Mucosa of descending colon (tissue), 3 donors: ENCODE data around the gene MYBPC2. TPM values are rescaled to one million over a fixed set of nuclear protein-coding genes. Genes with fewer than 3 reads are reported as not detected.

Experiments
- ATAC-seq: fragments of 200-7000 bp; cut with Tn5 transposase; one replicate; pipeline ENCODE4 v1.9.1; 2020; ENCODE audit warnings: mild to moderate bottlenecking, moderate library complexity
- DNase-seq, 3 donors: peaks; one replicate each; pipeline ENCODE4 v3.0.0-alpha.2; 2020
- H3K36me3 ChIP-seq: fragments of 200-600 bp; one replicate; pipeline ENCODE4 v1.8.0; 2021; ENCODE audit warnings: low read depth, mild to moderate bottlenecking
- H3K4me1 ChIP-seq: fragments of 200-600 bp; one replicate; pipeline ENCODE4 v1.8.0; 2021; ENCODE audit warnings: low read depth, mild to moderate bottlenecking
- H3K4me3 ChIP-seq: fragments of 200-600 bp; one replicate; pipeline ENCODE4 v1.8.0; 2021; ENCODE audit warnings: mild to moderate bottlenecking
- H3K9me3 ChIP-seq: fragments of 200-600 bp; one replicate; pipeline ENCODE4 v1.8.0; 2021; ENCODE audit warnings: mild to moderate bottlenecking
- intact Hi-C, 2 donors: fragments of 100-400 bp; cut with DNase I in 1 of 2; cut with micrococcal nuclease in 1 of 2; formaldehyde crosslinking; loops; one replicate each; pipeline versions ENCODE4 v1.11.0 to v1.11.1; 2022; cut with DNase I, micrococcal nuclease
- total RNA-seq, 3 donors: library from RNA; stranded (reverse); fragmentation: NEBNext Ultra II Directional in 2 of 3; extraction: Animal tissue kit (Norgen Biotek cat#: 25700) in 2 of 3; gene quantifications; one replicate each; pipeline versions ENCODE4 v1.2.1 to v1.2.4, GENCODE V29; 2021 to 2023
- TF ChIP-seq, protein P1 (sequence below): fragments of 200-600 bp; IDR thresholded peaks from one replicate; pipeline ENCODE4 v1.8.0; 2022; ENCODE audit warnings: antibody characterized with exemption, mild to moderate bottlenecking
- donor health status: DM: no; HTN: no; CAD: no; lungs with moderate emphysema.
- donor health status: DM: no; HTN: no; CAD: no.
- donor health status: DM: no; HTN: yes; CAD: no.

The MYBPC2 gene
- total RNA-seq, 3 donors from 2014 or later, result 0.10 to 0.14 TPM; not detected in 1

DNA sequence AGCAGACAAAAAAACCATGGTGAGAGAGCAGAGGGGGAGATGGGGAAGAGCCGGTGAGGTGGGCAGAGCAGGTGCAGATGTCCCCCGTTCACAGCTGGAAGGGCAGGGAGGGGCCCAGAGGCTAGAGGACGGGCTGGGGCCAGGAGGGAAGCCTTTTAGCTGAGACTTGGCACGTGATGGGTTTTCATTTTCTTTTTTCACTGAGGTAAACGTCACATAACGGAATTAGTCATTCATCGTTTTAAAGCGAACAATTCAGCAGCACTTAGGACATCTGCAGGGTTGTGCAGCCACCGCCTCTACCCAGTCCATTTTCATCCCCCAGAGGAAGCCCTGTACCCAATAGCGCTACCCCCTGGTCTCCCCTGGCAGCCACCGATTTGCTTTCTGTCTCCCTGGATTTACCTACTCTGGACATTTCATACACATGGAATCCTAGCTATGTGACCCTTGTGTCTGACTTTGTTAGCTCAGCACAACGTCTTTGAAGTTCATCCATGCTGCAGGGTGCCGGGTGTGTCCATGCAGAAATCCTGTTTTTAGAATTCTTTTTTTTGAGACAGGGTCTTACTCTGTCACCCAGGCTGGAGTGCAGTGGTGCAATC is 27.6 kb downstream of the MYBPC2 start:
- no peak overlapping the region for H3K4me3 ChIP-seq
- DNase-seq (no peak), ATAC-seq (peak; percentile 16)
- TF ChIP-seq, protein P1, sequence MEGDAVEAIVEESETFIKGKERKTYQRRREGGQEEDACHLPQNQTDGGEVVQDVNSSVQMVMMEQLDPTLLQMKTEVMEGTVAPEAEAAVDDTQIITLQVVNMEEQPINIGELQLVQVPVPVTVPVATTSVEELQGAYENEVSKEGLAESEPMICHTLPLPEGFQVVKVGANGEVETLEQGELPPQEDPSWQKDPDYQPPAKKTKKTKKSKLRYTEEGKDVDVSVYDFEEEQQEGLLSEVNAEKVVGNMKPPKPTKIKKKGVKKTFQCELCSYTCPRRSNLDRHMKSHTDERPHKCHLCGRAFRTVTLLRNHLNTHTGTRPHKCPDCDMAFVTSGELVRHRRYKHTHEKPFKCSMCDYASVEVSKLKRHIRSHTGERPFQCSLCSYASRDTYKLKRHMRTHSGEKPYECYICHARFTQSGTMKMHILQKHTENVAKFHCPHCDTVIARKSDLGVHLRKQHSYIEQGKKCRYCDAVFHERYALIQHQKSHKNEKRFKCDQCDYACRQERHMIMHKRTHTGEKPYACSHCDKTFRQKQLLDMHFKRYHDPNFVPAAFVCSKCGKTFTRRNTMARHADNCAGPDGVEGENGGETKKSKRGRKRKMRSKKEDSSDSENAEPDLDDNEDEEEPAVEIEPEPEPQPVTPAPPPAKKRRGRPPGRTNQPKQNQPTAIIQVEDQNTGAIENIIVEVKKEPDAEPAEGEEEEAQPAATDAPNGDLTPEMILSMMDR, result no peak
- no peaks in the 10 kb centered on the region for H3K4me1 ChIP-seq
- intact Hi-C loops, result loop anchor here (5.0 to 10.0 kb wide), 2 partner anchors 93 to 95 kb away; partner anchors contain the start of gene NAPSA (in 2 of the 2)
- no peaks in the 10 kb centered on the region for H3K9me3 ChIP-seq
- no peaks in the 10 kb centered on the region for H3K36me3 ChIP-seq

DNA sequence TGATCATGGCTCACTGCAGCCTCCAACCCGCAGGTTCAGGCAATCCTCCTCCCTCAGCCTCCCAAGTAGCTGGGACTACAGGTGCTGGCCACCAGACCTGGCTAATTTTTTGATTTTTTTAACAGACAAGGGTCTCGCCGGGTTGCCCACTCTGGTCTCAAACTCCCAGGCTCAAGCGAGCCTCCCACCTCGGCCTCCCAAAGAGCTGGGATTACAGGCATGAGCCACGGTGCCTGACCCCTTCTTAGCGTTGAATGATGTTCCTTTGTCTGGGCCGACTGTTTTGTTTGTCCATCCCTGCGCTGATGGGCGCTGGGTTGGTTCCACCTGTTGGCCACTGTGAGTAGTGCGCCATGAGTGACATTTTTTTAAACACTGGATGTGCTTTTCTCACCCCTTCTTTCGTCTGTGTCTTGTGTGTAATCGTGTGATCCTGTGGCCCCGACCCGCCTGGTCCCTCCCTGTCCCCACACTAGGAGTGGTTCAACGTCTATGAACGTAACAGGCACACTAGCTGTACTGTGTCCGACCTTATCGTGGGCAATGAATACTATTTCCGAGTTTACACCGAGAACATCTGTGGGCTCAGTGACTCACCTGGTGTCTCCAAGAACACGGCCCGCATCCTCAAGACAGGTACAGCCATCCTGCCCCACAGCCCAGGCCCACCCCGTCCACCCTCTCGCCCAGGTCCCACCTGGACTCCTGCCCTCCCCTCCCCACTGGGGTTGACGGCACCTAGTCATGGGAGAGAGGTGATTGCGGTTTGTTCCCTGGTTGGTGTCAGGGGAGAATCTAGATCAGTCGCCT is 28.6 kb downstream of the MYBPC2 start:
- intact Hi-C loops, result loop anchor here (5.0 to 10.0 kb wide), 2 partner anchors 94 to 96 kb away; partner anchors contain the start of gene NAPSA (in 2 of the 2)
- H3K4me3 ChIP-seq, result no peak overlapping the region
- peak; percentile 85 for ATAC-seq

DNA sequence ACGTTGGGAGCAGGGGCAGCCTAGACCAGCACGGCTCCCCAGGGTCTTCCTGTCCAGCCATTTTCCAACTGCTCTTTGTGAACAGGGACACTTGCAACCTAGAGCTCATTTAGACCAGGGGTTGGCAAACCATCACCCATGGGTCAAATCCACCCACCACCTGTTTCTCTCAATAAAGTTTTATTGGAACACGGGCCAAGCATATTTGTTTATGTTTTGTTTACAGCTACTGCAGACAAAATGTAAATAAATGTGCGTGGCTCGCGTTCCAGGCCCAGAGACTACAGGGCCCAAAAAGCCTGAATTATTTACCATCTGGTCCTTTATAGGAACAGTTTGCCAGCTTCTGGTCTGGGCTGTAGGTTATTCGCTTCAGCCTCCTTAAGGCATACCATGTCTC is 30.3 kb downstream of the MYBPC2 start:
- DNase-seq (no peak), ATAC-seq (no peak)
- Histone ChIP-seq H3K4me1 (no peaks in the 10 kb centered on the region), H3K4me3 (no peak overlapping the region), H3K9me3 (no peaks in the 10 kb centered on the region), H3K36me3 (no peaks in the 10 kb centered on the region)
- intact Hi-C loops, result loop anchor here (5.0 to 10.0 kb wide), 2 partner anchors 96 to 98 kb away; partner anchors contain the start of gene NAPSA (in 2 of the 2)
- TF ChIP-seq, protein P1, result no peak

More for the DNA sequence above, 28.6 kb downstream of the MYBPC2 start:
- DNase-seq, result peak in 2 of 3 donors; percentile 70 to 76
- Histone ChIP-seq H3K36me3 (no peaks in the 10 kb centered on the region), H3K9me3 (no peaks in the 10 kb centered on the region), H3K4me1 (no peaks in the 10 kb centered on the region)
- TF ChIP-seq, protein P1, result peak; percentile 75

DNA sequence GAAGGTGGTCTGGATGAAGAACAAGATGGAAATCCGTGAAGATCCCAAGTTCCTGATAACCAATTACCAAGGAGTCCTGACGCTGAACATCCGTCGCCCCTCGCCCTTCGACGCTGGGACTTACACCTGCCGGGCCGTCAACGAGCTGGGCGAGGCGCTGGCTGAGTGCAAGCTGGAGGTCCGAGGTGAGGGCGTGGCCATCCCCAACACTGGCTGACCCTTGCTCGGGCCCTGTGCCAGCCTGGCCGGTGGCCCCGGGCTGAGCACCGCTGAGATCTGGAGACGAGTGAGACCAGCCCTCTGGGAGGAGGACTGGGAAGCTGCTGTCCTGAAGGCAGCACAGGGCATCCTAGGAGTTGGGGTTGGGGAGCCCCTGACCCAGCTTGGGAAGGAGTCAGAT is 31.7 kb downstream of the MYBPC2 start:
- no peaks in the 10 kb centered on the region for H3K36me3 ChIP-seq
- TF ChIP-seq, protein P1, result no peak
- H3K4me1 ChIP-seq, result no peaks in the 10 kb centered on the region
- no peaks in the 10 kb centered on the region for H3K9me3 ChIP-seq
- H3K4me3 ChIP-seq, result no peak overlapping the region
- intact Hi-C loops, result loop anchor here (5.0 to 10.0 kb wide), 2 partner anchors 97 to 100 kb away; partner anchors contain the start of gene NAPSA (in 2 of the 2)
- no peak for DNase-seq
- no peak for ATAC-seq

DNA sequence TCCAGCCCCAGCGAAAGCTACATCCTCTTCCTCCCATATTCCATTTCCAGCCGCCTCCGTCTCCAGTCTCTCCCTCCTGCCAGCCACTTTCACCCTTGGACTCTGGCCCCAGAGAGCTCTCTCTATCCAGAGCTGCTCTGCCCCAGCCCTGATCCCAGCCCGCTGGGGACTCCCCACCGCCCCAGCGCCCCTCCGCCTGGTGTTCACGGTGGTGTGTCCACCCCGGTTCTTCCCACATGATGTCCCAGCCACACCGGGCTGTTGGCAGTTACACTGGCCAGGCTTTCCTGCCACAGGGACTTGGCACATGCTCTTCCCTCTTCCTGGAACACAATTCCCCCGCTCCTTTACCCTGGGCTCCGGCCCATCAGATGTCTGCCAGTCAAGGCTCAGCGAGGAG is 32.3 kb downstream of the MYBPC2 start:
- ATAC-seq (no peak), DNase-seq (no peak)
- no peaks in the 10 kb centered on the region for H3K9me3 ChIP-seq
- no peaks in the 10 kb centered on the region for H3K36me3 ChIP-seq
- TF ChIP-seq, protein P1, result no peak
- intact Hi-C loops, result loop anchor here (5.0 to 10.0 kb wide), 2 partner anchors 98 to 100 kb away; partner anchors contain the start of gene NAPSA (in 2 of the 2)
- H3K4me3 ChIP-seq, result no peak overlapping the region
- no peaks in the 10 kb centered on the region for H3K4me1 ChIP-seq
